IPS-18a (cell line): ENCODE measurements around the gene GADL1.

Experiments used
- H3K27ac ChIP-seq: one replicate; pipeline ENCODE4 v1.5.1; 2013; ENCODE audit warnings: low read length
- H3K27me3 ChIP-seq: one replicate; pipeline ENCODE4 v1.6.1; 2013; ENCODE audit warnings: mild to moderate bottlenecking, low read length; ENCODE audit not compliant: control insufficient read depth, insufficient read depth
- H3K36me3 ChIP-seq: one replicate; pipeline ENCODE4 v1.6.1; 2013; ENCODE audit warnings: low read depth, low read length; ENCODE audit not compliant: control insufficient read depth
- H3K4me1 ChIP-seq: one replicate; pipeline ENCODE4 v1.6.1; 2013; ENCODE audit warnings: low read depth, low read length; ENCODE audit not compliant: control insufficient read depth
- H3K4me3 ChIP-seq: one replicate; pipeline ENCODE4 v1.5.1; 2013; ENCODE audit warnings: low read length
- H3K9ac ChIP-seq: one replicate; pipeline ENCODE4 v1.6.1; 2013; ENCODE audit warnings: mild to moderate bottlenecking, low read length, moderate library complexity
- H3K9me3 ChIP-seq: one replicate; pipeline ENCODE4 v1.6.1; 2013; ENCODE audit warnings: low read depth, low read length; ENCODE audit not compliant: control insufficient read depth

Gene GADL1

DNA sequence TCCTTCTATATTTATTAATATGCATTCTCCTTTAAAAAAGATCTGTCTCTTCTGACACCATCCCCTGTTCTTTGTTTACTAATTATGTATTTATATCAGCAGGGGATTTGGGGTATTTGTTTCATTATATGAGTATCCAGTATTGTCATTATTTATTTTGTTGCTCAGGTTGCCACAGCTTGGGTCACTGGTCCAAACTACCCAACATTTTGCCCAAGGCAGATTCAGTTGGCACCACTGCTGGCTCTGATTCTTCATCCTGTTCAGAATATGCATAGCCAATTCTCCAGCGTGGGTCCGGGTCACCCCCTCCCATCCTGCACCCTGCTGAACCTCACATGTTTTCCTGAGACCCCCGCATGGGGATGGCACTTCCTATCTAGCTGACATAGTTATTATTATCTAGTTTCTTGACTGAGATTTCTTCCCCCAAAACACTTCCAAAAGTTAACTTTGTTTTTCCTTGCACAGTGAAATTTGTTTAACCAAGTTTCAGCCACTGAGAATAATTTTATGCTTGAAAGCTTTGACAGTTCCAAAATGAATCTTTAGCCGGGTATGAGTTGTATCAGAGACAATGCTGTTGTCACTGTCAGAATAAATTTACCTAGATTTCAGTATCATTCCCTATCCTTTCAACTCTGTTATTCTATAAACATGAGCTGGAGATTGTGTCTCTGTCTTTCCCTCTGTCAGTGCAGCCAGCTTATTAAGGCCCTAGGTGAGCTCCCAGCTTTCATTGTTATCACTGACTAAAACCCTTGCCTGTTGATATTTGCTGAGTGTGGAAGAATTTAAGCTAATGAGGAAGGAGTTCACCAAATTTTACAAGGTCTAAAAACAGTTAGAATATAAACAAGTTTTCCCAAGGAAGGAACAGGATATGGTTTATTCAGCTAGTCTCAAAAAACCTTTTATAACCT, 217.8 kb downstream of the GADL1 start:
- Histone ChIP-seq H3K4me1 (peaks cover 11% of the 10 kb centered on the region), H3K36me3 (peaks cover 32% of the 10 kb centered on the region), H3K27ac (no peak overlapping the region), H3K4me3 (no peak overlapping the region), H3K9ac (no peak overlapping the region), H3K9me3 (no peaks in the 10 kb centered on the region), H3K27me3 (no peaks in the 10 kb centered on the region)
